Measurements from ENCODE around the gene OTOGL.

The OTOGL gene

GRCh38 chr12:80356097-80356496 is 256.8 kb downstream of the OTOGL start:
- TF ChIP-seq FOXP2 (optimal IDR thresholded peaks at IDR 0.05; ENCODE audit: borderline replicate concordance, extremely low read depth, extremely low read length, insufficient read depth) (no peak), TAF1 (IDR thresholded peaks at IDR 0.05; ENCODE audit: borderline replicate concordance, insufficient read depth, low read length) (no peak), REST (IDR thresholded peaks at IDR 0.05; ENCODE audit: insufficient read depth in 1 of 2, low read depth in 2 of 2, low read length in 2 of 2) (no peak), SIN3A (IDR thresholded peaks at IDR 0.05; ENCODE audit: borderline replicate concordance, insufficient read depth, low read length) (no peak), POLR2AphosphoS5 (IDR thresholded peaks at IDR 0.05; ENCODE audit: low read depth, low read length) (no peak)

GRCh38 chr12:80359703-80360102 is 260.4 kb downstream of the OTOGL start:
- TF ChIP-seq REST (IDR thresholded peaks at IDR 0.05; ENCODE audit: insufficient read depth in 1 of 2, low read depth in 2 of 2, low read length in 2 of 2) (no peak), FOXP2 (optimal IDR thresholded peaks at IDR 0.05; ENCODE audit: borderline replicate concordance, extremely low read depth, extremely low read length, insufficient read depth) (no peak), SIN3A (IDR thresholded peaks at IDR 0.05; ENCODE audit: borderline replicate concordance, insufficient read depth, low read length) (no peak), TAF1 (IDR thresholded peaks at IDR 0.05; ENCODE audit: borderline replicate concordance, insufficient read depth, low read length) (no peak), POLR2AphosphoS5 (IDR thresholded peaks at IDR 0.05; ENCODE audit: low read depth, low read length) (no peak)

GRCh38 chr12:80364056-80364455 is 264.7 kb downstream of the OTOGL start:
- TF ChIP-seq SIN3A (IDR thresholded peaks at IDR 0.05; ENCODE audit: borderline replicate concordance, insufficient read depth, low read length) (no peak), REST (IDR thresholded peaks at IDR 0.05; ENCODE audit: insufficient read depth in 1 of 2, low read depth in 2 of 2, low read length in 2 of 2) (no peak), FOXP2 (optimal IDR thresholded peaks at IDR 0.05; ENCODE audit: borderline replicate concordance, extremely low read depth, extremely low read length, insufficient read depth) (no peak), TAF1 (IDR thresholded peaks at IDR 0.05; ENCODE audit: borderline replicate concordance, insufficient read depth, low read length) (no peak), POLR2AphosphoS5 (IDR thresholded peaks at IDR 0.05; ENCODE audit: low read depth, low read length) (no peak)

- TF ChIP-seq TAF1 (IDR thresholded peaks at IDR 0.05; ENCODE audit: borderline replicate concordance, insufficient read depth, low read length) (no peak), FOXP2 (optimal IDR thresholded peaks at IDR 0.05; ENCODE audit: borderline replicate concordance, extremely low read depth, extremely low read length, insufficient read depth) (no peak), SIN3A (IDR thresholded peaks at IDR 0.05; ENCODE audit: borderline replicate concordance, insufficient read depth, low read length) (no peak)
These were observed 274.3 kb downstream of the OTOGL start for GRCh38 chr12:80373666-80374065.

- no peak for TF ChIP-seq POLR2AphosphoS5 (IDR thresholded peaks at IDR 0.05; ENCODE audit: low read depth, low read length)
- TF ChIP-seq TAF1 (IDR thresholded peaks at IDR 0.05; ENCODE audit: borderline replicate concordance, insufficient read depth, low read length) = no peak
- no peak for TF ChIP-seq FOXP2 (optimal IDR thresholded peaks at IDR 0.05; ENCODE audit: borderline replicate concordance, extremely low read depth, extremely low read length, insufficient read depth)
- TF ChIP-seq REST (IDR thresholded peaks at IDR 0.05; ENCODE audit: insufficient read depth in 1 of 2, low read depth in 2 of 2, low read length in 2 of 2) = no peak
- no peak for TF ChIP-seq SIN3A (IDR thresholded peaks at IDR 0.05; ENCODE audit: borderline replicate concordance, insufficient read depth, low read length)
These were observed 275.3 kb downstream of the OTOGL start for GRCh38 chr12:80374615-80375014.
